SH-SY5Y (cell line): ENCODE data around the gene PPP3CA.

ENCODE experiments used
- GATA2 ChIP-seq: IDR thresholded peaks from 2 replicates; pipeline ENCODE4 v1.6.1; 2011; ENCODE audit warnings: mild to moderate bottlenecking, low read depth, low read length
- GATA3 ChIP-seq: IDR thresholded peaks from 2 replicates; pipeline ENCODE4 v1.6.1; 2011; ENCODE audit warnings: low read depth, mild to moderate bottlenecking, low read length, moderate library complexity

DNA sequence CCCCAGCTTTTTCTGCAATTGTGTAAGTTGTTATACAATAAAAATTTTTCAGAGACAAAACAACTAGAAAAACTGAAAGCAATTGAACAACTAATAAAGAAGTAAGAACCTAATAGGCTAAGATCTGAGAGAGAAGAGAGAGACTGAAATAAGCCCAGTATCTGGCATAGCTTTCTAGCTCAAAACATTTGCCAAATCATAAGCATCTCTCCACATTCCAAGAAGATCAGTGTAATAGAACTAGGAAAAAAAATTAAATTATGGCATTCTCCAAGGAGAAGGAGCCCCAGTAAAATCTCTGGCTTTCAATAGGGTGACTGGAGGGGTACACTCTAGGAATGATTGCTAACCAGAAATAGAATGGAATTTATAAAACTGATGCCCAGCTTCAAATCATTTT lies 19.0 kb upstream of the PPP3CA start:
- TF ChIP-seq GATA2 (no peak), GATA3 (no peak)
